GM10847 (cell line): ENCODE data around the gene BARX2.

Experiments used
- POLR2A ChIP-seq: IDR thresholded peaks from 2 replicates; pipeline ENCODE4 v1.6.1; 2011; ENCODE audit not compliant: insufficient read length; ENCODE audit errors: extremely low read depth

BARX2 gene

GRCh38 chr11:129484068-129484467 lies 108.4 kb downstream of the BARX2 start:
- TF ChIP-seq POLR2A, result no peak

GRCh38 chr11:129489249-129489648 lies 113.6 kb downstream of the BARX2 start:
- no peak for TF ChIP-seq POLR2A

GRCh38 chr11:129490004-129490403 lies 114.4 kb downstream of the BARX2 start:
- no peak for TF ChIP-seq POLR2A

GRCh38 chr11:129493746-129494145 lies 118.1 kb downstream of the BARX2 start:
- TF ChIP-seq POLR2A, result no peak
